GM19238 (cell line): ENCODE measurements around the gene AQP12A.
"Not testable (repeated sequence)": the region's sequence is repeated elsewhere in the genome, so short reads cannot be mapped to it uniquely, and the experiment has no call there.

Source experiments
- DNase-seq: peaks from one replicate; pipeline ENCODE4 v3.0.0; 2011; ENCODE audit warnings: low spot score; ENCODE audit not compliant: insufficient read length

The AQP12A gene

DNA sequence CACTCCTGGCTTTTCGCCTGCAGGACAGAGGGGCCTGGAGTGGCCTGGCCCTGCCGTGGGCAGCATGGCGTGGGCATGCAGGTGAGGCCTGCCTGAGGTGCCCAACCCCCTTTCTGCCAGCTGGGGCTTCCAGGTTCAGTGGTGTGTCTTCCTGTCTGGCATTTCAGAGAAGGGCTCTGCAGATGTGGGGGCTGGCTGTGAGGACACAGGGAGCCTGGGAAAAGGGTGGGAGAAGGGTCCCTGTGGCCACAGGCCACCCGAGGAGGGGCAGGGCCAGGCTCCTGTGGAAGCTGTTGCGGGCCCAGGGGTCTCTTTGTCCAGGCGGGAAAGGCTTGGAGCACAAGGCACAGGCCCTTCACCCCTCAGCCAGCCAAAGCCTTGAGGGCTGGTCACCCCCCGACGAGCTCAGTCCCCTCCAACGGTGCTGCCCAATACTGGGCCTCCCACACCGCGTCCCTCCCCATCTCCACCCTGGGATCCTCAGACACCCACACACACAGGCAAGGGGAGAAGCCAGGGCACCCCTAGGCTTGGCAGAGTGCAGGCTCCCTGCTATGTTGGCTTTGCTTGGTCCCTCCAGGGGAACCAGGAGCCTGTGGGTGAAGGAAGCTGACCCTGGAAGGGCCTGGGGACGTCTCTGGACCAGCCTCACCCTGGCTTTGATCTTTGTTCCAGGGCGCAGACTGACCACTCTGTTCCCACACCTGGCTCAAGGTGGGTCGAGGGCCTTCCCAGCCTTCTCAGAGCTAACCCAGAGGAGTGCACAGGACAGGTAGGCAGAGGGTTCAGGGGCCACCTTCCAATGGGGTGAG lies 3.7 kb upstream of the AQP12A start:
- DNase-seq: no peak

DNA sequence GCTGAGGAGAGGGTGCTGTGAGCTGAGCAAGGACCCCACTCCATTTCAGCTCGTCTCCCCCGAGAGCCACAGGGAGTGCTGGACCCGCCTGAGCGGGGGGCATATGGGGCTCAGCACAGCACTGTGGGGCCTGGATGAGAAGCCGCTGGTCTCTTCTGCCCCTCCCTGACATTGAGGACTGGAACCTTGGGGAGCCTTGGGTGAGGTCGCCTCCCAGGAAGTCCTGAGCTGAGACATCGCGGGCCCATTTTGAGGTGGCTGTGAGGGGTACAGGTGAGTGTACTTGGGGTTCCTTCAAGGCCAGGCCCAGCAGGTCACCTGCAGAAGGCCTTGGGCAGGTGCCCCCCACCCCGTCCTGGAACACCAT lies 3.1 kb upstream of the AQP12A start:
- DNase-seq: no peak

DNA sequence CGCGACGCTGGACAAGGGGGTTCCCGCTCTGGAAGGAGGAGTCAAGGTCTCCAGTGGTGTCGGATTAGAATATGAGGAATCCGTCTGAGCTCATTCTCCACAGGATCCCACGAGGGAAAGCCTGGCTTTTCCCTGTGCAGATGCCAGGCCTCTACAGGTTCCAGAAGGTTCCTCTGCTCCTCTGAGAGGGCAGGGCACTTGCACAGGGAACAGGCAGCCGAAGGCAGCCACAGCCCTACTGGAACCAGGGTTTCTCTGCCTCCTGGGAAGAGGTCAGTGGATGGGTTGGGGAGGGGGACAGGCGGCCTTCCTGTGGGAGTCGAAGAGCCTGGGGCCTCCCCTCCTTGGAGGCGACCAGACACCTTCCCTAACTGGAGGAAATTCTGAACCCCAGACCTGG lies 1.7 kb upstream of the AQP12A start:
- DNase-seq: no peak

DNA sequence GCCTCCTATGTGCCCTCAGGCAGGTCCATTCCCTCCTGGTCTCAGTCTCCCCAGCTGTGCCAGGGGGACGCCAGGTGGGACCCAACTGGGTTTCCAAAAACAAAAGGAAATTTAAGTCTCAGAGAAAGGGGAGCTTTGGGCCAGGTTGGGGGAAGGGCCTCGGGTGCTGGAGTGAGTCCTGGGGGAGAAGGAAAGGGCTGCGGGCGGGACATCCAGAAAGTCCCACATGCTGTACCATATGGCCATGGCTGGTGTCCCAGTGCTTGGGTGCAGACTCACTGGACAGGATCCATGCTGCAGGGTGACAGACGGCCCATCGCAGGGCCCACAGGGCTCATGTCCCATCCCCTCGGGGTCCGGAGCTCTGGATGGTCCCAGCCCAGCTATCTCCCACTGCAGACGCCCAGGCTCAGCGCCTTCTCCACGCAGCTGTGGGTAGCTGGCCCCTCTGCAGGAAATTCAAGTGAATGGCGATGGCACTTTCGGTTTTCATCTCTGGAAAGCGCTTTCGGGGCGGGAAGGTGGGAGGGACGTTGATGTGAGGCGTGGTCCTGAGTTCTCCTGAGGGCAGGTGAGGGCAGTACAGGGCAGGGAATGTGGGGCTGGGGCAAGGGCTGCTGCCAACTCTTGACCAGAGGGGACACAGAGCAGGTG lies 1.1 kb upstream of the AQP12A start:
- not testable (repeated sequence) for DNase-seq

DNA sequence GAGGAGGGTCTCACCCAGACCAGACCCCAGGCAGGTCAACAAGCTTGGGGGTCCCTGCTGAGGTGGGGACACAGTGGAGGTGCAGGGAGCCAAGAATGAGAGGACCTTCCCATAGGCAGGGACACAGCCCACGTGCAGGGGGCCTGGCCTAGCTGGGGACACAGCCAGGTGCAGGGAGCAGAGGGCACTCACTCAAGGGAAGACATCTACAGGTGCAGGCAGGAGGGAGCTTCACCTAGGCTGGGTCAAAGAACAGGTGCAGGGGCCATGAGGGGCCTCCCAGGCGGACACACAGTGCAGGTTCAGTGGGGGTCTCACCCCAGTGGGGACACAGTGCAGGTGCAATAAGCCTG lies 615 bp upstream of the AQP12A start:
- not testable (repeated sequence) for DNase-seq

DNA sequence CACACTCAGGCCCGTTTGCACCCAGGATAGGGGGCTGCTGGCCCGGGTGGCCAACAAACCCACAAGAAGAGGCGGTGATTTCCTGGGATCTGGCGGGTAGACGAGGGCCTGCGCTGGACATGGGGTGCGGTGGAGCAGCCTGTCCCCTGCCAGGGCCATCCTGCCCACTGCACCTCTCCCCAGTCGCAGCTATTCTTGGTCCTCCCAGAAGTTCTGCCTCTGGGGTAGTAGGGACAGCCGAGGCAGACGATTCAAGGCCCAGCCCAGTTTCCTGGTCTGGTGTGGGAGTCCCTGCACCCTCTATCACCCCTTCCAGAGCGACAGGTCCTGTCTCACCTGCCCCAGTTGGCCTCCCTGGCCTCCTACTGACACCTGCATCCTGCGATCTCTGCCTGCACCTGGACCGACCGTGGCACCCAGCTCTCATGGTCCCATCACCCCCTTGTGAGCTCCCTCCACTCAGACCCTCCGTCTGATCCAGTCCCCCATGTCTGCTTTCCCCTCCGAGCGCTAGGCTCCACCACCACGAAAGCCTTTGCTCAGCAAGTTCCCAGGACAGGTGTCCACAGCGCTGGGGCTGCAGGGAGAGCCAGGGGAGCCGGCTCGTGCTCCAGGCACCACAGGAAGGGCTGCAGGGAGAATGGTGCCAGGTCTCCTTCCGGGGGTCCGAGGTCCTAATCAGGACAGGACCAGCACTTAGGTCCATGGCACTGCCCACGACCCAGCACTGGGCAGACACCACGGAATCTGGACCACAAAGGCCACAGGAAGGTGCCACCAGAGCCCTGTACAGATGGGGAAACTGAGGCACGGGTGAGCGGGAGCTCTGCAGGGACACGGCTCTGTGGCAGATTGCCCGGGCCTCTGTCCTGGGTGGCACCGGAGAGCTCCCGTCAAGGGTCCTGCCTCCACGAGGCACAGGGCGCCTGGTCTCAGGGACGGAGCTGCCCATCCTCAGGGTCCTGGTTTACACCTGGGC lies 1.2 kb downstream of the AQP12A start:
- DNase-seq: not testable (repeated sequence)

DNA sequence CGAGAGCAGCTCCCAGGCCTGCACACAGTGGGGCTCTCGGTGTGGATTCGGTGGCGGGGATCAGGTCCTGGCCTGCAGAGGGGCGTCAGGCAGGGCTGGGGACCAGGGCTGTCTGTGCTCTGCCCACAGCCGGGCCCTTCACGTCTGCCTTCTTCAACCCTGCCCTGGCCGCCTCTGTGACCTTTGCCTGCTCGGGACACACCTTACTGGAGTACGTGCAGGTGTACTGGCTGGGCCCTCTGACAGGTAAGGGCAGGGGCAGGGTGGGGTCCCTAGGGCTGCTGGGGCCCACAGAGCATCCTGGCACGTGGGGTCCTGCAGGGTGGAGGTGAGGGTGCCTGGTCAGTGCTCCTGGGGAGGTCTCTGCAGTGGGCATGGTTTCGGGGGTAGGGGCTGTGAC lies 2.6 kb downstream of the AQP12A start:
- DNase-seq: not testable (repeated sequence)

DNA sequence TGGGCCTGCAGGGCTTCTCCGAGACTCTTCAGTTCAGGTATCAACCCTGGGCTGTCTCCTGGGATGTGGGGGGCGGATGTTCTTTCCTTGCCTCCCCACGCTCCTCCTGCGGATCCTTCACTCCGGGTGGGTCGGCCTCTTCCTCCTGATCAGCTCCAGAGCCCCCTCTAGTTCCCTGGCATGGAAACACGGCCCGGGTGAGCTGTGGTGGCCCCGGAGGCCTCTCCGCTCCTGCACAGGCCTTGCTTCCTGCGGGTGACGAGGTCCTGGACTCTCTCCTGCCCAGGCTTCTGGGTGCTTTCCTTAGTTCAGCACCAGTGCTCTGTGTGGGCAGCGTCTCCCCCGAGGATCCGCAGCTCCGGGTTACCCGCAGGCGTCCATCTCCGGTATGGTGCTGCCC lies 3.9 kb downstream of the AQP12A start:
- not testable (repeated sequence) for DNase-seq

DNA sequence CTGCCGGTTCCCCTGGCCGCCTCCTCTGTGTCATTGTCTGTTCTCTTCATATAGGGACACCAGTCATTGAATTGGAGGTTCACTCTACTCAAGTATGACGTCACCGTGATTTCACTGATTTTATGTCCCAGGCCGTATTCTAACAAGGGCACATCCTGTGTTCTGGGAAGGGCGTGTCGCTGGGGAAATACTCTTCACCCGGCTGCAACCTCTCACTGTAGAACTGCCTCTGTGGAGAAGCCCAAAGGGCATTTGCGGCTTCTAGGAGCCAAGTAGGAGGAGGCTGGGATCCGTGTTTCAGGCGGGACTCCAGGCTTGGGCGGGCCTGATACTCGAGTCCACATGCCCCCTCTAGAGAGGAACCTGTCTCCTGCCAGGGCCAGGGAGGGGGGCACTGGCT lies 4.8 kb downstream of the AQP12A start:
- not testable (repeated sequence) for DNase-seq

DNA sequence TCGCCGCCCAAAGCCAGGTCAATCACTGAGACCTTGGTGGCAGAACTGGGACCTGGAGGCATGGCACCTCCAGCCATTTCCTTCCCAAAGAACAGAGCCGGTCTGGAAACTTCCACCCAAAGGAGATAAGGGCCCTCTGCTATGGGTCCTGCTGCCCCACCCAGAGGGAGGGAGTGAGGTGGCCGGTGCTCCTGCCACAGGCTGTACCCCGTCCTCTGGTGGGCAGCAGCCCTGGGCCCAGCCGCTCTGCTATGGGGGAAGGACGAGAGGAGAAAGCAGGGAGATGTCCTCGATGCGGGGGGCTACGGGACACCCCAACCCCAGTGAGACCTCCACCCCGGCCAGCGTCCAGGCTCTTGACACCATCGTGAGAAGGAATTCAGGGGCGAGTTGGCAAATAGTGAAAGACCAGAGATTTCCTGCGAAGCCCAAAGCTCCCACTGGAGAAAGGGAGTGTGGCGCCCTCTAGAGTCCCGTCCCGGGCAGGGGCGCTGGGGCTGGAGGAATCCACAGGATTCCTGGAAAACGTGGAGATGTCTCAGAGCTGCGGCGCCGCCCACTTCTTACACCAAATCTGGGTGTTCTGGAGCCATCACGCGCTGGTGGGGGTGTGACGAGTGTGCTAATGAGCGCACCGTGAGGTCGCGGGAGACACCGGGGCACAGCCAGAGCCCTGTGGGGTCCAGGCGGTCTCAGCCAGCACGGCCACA lies 7.3 kb downstream of the AQP12A start:
- not testable (repeated sequence) for DNase-seq

DNA sequence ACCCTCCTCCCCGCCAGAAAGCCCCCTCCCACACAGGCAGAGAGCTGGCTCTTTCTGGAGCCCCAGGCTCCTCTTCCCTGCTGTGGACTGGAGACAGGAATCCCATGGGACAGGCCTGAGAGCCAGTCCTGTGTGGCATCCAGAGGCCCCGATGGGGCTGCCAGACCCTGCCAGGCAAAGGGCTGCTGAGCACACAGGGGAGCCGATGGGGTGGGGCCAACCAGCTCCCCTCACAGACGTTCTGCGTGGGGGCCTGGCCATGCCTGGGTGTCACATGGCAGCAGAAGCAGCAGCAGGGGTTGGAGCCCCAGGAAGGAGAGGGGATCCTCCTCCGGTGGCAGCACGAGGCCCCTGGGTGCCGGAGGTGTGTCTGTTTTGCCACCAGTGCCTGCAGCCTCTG lies 8.2 kb downstream of the AQP12A start:
- not testable (repeated sequence) for DNase-seq

DNA sequence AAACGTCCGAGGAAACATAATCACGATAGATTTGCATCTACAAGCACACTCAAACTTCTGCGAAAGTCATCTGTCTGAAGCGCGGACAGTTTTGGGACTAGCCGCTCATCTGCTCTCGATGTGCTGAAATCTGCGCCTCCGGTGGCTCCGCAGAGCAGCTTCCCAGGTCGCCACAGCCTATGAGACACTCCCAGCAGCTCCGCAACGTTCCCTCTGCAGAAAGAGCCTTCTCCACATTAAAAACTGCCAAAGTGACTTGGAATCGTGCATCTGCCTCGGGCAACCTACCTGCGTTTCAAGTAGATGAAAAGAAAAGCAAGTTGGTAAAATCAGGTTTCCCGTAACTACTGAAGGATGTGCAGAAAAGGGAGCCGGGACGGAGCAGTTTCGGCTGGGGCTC lies 8.9 kb downstream of the AQP12A start:
- DNase-seq: not testable (repeated sequence)

DNA sequence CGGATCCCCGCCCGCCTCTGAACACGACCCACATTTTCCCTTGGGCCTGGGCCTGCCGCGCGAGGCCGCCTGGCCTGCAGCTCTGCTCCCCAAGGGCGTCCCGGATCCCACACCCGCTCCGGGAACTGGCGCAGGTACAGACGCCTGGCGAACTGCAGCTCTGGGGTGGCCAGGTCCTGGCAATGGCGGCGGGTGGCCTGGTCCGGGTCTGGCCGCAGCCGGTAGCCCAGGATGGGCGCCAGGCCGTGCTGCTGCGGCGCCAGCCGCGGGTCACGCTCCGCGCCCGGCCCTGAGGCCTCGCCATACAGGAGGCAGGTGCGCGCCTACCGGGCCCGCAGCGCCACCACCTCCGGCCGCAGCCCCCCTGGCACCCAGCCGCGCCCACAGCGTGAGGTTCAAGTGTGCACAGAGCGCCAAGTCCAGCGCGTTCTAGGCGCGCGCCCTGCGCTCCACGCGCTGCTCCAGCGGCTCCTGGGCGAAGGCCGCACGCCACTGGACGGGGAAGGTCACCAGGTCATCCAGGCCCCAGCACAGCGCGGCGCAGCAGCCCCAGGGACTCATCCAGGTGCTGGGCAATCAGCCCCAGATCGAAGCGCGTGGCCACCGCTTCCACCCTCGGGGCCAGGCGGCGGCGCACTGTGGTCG lies 9.5 kb downstream of the AQP12A start:
- DNase-seq: no peak

DNA sequence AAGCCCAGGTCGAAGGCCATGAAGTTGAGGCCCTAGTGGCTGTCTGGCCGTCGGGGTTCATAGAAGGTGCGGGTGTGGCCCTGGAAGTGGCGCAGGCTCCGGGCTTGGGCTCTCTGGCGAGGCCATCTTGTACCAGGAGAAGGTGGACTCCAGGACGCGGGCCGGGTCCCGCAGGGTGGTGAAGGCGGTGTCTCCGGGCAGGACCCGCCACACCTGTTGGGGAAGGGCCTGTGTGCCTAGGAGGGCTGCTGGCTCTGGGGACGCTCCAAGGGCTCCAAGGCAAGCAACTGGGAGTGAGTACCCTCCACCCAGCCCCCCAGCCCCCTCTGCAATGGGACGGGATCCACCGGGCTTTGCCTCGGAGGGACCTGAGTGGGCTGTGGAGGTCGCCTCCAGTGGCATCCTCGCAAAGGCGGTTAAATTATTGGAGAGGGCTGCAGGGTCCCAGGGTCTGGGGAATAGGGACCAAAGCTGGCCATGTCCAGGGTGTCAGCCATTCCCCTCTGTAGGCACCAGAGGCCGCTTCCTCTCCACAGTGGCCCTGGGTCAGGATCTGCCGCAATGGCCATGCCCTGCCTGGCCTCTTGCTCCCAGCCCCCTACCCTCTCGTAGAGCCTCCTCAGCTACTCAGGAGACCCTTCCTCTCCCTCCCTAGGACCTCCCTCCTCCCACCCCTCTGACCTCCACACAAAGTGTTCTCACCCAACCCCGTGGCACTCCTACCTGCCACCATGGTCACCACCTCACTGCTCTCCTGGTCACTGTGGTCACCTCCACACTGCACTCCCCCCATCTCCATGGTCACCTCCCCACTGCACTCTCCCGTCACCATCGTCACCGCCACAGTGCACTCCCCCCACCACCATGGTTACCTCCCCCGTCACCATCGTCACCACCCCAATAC lies 10.3 kb downstream of the AQP12A start:
- DNase-seq: no peak

DNA sequence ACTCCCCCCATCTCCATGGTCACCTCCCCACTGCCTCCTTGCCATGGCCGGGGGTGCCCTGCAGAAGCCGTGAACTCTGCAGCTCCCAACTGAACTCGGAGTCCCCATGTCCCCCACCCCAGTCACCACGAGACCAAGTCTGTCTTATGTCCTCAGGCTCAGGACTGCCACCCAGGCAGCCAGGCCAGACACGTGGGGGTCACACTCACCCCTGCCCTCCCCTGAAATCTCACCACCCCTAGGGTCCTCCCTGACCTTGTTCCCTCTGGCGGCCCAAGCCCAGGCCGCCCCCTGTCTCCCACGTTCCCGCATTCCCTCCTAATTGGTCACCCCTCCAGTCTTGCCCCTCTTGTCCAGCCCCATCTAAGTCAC lies 11.0 kb downstream of the AQP12A start:
- DNase-seq: no peak

DNA sequence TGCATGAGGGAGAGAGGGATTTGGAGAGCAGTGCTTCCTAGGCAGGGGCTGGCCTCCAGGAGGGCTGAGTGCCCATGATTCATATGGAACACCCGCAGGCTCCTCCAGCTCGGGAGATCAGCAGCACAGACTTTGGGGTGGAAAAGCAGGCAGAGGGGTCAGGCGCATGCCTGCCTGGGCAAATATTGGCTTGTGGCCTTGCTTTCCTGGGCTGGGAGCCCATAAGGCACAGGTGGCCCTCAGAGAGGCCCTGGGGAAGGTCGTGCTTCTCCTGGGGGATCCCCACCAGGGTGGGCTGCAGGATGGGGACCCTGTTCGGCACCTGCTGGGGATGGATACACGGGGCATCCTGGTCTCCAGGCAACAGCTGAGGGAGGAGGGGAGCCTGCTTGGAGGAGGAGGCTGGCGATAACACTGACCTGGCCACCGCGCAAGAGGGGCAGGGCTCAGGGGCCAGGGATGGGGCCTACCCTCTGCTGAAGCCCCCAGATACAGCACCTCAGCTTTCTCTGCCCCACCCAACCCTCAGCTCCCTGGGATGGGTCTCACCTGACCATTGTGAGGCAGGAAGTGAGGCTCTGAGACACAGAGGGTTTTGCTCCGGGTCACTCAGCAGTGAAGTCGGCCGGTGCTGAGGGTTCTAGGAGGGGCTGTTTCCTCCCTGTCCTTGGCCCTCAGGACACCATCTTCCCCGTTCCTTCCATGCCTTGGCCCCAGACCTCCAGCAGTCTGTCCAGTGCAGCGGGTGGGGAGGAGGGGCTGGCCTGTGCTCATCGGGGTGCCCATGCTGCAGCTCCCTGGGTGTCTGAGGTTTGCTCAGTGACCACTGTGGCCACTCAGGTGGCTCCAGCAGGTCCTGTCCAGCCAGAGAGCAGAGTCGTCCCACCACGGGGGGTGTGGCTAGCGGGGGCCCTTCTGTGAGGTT lies 12.0 kb downstream of the AQP12A start:
- DNase-seq: no peak

DNA sequence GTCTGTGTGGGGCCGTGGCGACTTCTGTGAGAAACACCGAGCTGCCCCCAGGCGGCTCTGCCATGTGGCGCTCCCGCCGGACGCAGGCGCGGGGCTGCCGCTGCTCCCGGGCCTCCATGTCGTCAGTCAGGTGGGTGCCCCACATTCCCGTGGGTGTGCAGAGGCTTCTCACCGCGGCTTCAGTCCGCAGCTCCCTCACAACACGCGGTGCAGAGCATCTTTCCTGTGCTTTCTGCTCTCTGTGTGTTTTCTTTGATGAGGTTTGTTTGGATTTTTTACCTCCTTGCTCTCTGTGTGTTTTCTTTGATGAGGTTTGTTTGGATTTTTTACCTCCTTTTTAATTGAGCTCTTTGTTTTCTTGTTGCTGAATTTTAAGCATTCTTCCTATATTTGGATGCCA lies 13.0 kb downstream of the AQP12A start:
- no peak for DNase-seq

DNA sequence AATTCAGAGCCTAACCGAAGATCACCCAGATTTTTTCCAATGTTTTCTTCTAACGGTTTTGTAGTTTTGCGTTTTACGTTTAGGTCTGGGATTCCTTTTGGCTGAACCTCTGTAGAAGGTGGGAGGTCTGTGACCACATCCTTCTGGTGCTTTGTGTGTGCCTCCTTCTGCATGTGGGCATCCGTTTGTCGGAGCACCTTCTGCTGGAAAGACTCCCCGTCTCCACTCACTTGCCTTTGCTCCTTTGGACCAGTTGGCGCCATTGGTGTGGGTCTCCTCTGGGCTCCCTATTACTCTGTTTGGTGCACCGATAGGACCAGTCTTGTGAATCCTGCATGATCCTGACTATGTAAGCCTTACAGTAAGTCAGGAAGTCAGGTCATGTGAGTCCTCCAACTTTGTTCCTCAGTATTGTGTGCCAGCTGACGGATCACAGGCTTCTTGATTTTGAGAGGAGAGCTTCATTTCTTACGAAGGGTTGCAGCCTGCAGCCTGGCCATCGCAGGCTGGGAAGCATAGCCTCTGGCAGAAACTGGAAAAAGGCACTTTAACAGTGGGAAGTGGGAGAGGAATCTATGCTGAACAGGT lies 13.6 kb downstream of the AQP12A start:
- no peak for DNase-seq
